GM10266 (cell line): Measurements from ENCODE around the gene ST8SIA5.

Experiments used
- DNase-seq: peaks from one replicate; pipeline ENCODE4 v3.0.0; 2012; ENCODE audit errors: extremely low spot score
- TF ChIP-seq, protein P1 (sequence below): IDR thresholded peaks from 2 replicates; pipeline ENCODE4 v1.5.1; 2012; ENCODE audit warnings: mild to moderate bottlenecking, low read depth; ENCODE audit not compliant: control insufficient read depth, insufficient read depth; ENCODE audit errors: missing control alignments

The ST8SIA5 gene

DNA sequence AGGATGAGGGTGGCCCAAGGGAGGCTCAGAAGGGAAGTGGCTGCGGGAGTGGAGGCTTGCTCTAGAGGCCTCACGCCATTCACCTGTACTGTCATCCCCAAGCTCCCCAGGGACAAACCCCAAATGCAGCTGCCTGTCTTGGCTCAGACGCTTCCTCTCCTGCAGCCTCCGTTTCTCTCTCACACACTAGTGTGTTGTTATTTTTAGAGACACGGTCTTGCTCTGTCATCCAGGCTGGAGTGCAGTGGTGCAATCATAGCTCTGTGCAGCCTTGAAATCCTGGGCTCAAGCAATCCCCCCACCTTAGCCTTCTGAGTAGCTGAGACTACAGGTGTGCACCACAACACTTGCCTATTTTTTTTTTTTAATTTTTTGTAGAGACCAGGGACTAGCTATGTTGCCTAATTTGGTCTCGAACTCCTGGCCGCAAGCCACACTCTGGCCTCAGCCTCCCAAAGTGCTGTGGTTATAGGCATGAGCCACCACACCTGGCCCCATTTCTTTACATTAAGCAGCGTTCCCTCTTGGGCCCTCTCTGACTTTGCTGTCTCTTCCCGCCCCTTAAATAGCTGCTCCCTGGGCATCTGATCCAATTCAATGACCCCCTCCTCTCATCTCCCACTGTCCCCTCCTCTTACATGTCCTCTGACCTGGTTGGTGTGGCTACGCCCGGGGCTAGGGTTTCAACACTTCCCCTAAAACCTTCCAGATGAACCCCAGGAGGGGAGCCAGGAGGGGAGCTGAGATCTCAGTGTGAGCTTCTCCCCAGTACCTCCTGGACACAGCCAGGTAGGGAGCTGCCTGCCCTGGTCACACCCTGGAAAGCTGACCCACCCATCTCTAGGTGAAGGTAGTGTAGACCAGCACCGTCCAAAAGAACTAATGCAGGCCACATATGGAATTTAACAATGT lies 75.8 kb downstream of the ST8SIA5 start:
- DNase-seq, result no peak
- TF ChIP-seq, protein P1, sequence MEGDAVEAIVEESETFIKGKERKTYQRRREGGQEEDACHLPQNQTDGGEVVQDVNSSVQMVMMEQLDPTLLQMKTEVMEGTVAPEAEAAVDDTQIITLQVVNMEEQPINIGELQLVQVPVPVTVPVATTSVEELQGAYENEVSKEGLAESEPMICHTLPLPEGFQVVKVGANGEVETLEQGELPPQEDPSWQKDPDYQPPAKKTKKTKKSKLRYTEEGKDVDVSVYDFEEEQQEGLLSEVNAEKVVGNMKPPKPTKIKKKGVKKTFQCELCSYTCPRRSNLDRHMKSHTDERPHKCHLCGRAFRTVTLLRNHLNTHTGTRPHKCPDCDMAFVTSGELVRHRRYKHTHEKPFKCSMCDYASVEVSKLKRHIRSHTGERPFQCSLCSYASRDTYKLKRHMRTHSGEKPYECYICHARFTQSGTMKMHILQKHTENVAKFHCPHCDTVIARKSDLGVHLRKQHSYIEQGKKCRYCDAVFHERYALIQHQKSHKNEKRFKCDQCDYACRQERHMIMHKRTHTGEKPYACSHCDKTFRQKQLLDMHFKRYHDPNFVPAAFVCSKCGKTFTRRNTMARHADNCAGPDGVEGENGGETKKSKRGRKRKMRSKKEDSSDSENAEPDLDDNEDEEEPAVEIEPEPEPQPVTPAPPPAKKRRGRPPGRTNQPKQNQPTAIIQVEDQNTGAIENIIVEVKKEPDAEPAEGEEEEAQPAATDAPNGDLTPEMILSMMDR, result no peak

DNA sequence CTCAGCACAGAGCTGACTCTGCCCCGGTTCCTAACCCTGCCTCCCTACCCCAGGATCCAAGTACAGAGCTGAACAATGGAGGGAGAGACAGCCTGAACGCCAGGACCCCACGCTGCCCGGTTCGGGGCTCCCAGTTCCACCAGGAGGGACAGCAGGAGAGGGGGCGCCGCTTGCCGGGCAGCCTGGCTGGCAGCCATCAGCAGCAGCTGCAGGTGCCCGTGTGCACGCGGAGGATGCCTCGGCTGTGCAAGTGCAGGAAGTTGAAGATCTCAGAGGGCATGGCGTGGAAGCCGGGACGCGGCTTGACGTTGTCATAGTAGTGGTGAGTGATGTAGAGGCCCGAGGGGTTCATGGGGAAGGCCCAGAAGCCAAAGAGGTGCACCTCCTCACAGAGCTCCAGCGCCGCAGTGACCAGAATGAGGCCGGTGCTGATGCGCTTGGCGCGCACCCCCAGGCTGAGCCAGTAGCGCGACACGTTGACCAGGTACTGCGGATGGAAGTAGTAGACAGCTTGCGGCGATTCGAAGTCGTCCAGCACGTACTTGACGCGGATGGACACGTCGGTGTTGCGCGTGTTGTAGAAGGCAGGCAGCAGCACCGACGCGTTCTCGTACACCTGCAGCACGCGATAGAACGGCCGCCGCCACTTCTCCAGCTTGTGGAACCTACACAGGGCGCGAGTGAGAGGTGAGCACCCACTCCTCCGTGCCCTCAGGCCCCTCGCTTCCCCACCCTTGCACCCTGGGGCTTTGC lies 76.8 kb downstream of the ST8SIA5 start:
- no peak for DNase-seq
- TF ChIP-seq, protein P1, result no peak

- DNase-seq, result no peak
- TF ChIP-seq, protein P1, result no peak
Observed at GRCh38 chr18:46678785-46679399, 78.0 kb downstream of the ST8SIA5 start.

GRCh38 chr18:46678041-46678440 lies 78.8 kb downstream of the ST8SIA5 start:
- TF ChIP-seq, protein P1, result no peak
- DNase-seq, result no peak

GRCh38 chr18:46677611-46678010 lies 79.2 kb downstream of the ST8SIA5 start:
- no peak for DNase-seq
- TF ChIP-seq, protein P1, result no peak

DNA sequence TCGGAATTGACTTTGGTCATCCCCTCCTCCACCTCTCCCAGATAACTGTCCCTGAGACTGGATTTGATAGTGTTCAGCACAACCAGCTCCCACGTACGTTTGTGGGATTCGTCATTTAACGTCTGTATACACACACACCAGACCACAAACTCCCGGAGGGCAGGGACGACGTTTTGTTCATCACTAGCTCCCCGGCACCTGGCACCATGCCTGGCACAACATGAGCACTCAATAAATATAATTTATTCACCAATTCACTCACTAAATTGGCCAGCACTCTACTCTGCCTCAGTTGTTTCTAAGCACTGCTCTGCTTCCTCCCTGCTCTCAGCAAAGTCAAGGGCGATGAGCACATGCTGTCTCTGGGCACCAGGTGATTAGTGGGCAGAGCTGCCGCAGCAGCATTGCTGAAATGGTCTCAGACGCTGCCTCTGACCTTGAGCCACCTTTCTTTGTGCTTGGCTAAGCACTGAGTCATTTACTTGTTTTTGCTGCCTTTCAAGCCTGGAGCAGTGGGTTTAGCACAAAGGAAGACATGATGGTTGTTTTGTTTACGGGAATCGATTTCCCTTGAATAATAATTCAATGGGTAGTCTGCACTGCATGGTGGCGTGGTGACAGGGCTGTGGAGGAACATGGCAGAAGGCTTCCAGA lies 80.5 kb downstream of the ST8SIA5 start:
- DNase-seq, result no peak

More for the DNA sequence above, 80.5 kb downstream of the ST8SIA5 start:
- TF ChIP-seq, protein P1, result no peak
